ENCODE data around the gene SPECC1L.

The SPECC1L gene

DNA sequence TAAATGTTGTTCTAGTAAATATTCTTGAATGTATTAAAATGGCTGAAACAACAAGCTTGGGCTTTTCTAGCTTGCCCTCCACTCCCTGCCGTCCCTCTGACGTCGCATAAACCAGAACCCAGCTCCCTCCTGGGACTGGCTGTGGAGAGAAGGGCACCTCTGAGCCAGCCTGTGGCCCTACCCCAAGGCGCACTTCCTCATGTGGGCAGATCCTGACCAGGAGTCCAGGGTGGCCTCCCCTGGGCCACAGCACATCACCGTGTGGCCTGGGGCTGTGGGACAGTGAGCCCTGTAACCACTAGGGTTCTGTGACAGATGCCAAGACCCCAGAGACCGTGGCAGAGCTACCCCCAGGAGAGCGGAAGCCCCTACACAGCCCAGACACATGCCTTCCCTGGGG is 146.6 kb downstream of the SPECC1L start:
- DNase-seq, result no peak

GRCh38 chr22:24417901-24418641 is 147.4 kb downstream of the SPECC1L start:
- DNase-seq, result no peak

GRCh38 chr22:24418786-24419474 is 148.3 kb downstream of the SPECC1L start:
- no peak for DNase-seq

GRCh38 chr22:24419475-24419850 is 148.8 kb downstream of the SPECC1L start:
- DNase-seq, result no peak

- no peak for DNase-seq
These were observed 149.7 kb downstream of the SPECC1L start for GRCh38 chr22:24420072-24420976.

DNA sequence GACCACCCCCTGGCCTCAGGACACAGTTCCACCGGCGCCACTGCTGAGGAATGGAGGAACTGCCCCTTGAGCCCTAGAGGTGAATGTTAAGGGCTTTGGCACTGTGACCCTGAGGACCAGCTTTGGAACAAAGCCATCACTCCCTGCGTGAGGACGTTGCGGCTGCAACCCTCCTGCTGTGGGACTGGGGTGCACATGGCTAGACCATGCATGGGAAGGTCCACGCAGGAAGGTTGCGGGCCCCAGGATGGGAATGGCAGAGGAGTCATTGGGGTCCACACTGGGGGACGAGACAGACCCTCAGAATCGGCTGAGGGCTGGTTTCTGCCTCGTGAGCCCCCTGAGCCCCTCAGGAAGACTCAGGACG is 150.3 kb downstream of the SPECC1L start:
- DNase-seq, result no peak

- no peak for DNase-seq
These were observed 150.8 kb downstream of the SPECC1L start for GRCh38 chr22:24421428-24421931.

GRCh38 chr22:24422102-24422665 is 151.6 kb downstream of the SPECC1L start:
- DNase-seq, result no peak

DNA sequence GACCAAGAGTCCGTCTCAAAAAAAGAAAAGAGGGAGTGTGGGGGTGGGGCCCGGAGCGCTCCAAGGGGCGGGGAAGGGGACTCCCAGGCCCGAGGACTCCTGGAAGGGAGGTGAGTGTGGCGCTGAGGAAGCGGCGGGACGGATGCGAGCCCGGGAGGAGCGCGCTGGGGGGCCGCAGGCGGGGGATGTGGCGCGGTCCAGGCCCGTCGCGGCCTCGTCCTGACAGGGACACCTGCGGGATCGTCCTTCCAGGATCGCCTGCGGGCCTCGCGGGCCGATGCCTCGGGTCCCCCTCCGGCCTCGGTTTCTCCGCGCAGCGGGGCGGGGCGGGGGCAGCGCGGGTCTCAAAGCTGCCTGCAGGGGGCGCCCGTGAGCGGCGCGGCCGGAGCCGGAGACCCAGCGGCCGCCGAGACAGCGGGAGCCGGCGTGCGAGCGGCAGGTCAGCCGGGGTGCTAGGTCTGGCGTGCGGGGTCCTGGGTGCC is 152.9 kb downstream of the SPECC1L start:
- DNase-seq, result peak; percentile 49

GRCh38 chr22:24424001-24424900 is 153.6 kb downstream of the SPECC1L start:
- peak; percentile 18 for DNase-seq

DNA sequence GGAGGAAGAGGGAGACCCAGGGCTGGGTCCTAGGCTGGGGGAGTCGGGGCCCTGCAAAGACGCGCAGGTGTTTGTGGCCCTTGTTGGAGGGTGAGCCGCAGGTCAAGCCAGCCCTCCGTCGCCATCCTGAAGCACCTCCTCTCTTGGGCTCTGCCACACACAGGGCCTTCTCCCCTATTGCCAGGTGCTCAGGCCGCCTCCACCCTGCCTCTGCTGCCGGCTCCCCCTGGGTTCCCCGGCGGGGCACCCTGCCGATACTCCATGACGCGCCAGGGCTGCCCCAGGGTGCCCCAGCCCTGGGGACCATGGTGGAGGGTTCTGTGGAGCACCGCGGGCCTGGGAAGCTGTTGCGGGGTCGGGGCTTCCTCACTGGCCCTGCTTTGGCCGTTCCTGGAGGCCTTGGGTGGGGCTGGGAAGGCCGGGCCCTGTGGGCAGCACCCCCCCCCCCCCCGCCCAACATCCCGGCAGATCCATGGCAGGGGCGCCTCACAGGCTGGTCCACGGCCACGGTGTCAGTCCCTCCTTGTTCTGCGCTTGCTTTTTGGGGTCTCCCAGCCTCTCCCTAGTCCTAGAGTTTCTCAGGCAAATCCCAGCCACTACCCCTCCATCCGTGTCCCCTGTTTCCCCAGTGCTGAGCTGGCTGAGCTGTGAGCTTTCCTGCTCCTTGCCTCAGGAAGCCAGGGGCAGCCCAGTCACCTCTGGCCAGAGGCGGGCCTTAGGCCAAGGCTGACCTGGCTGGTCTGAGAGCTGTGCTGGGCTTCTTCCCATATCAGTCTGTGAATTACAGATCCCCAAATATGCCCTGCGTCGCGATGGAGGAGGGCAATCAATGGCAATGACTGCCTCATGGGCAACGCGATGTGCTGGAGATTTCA is 154.5 kb downstream of the SPECC1L start:
- DNase-seq, result no peak

DNA sequence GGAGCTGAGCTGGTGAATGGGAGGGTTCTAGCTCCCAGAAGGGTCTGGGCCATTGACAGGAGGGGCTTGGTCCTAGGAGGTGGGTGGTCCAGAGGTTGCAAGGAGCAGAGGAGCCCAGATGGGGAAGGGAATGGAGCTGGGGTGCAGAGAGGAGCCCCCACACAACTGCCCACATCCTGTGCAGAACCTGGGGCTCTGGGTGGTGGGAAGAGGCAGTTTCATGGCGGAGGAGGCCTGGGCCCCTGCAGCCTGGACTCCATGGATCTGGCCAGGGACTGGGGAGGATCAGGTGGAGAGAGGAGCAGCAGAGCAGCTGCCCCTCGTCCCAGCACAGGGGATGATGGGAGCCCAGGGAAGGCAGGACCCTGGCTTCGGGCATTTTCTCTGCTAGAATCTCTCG is 155.8 kb downstream of the SPECC1L start:
- DNase-seq, result no peak

DNA sequence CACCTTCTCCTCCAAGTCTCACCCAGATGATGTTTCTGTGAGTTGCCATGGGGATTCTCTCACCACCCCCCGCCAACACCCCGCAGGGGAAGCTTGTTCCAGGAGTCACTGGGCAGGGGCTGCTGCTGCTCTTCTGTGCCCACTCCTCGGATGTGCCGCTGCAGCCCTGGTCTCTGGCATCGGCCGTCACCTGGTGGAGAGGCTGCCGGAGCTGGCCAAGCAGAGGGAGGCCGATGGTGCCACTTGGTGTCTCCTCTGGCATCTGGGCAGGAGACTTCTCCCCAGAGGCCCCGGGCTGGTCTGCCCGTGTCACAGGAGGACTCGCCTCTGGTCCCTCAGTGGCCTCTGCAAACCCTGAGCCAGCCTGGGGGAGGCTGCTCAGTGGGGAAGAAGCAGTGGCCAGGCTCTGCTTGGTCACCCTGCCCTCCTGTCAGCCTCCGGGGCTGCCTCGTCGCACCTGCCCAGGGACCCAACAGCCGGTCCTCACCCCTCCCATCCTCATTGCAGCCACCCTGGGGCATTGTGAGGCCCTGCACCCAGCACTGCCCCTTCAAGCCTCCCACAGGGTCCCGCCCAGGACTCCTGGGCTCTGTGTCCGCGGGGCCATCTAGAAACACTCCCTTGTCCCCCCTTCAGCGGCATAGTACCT is 156.3 kb downstream of the SPECC1L start:
- DNase-seq, result no peak

DNA sequence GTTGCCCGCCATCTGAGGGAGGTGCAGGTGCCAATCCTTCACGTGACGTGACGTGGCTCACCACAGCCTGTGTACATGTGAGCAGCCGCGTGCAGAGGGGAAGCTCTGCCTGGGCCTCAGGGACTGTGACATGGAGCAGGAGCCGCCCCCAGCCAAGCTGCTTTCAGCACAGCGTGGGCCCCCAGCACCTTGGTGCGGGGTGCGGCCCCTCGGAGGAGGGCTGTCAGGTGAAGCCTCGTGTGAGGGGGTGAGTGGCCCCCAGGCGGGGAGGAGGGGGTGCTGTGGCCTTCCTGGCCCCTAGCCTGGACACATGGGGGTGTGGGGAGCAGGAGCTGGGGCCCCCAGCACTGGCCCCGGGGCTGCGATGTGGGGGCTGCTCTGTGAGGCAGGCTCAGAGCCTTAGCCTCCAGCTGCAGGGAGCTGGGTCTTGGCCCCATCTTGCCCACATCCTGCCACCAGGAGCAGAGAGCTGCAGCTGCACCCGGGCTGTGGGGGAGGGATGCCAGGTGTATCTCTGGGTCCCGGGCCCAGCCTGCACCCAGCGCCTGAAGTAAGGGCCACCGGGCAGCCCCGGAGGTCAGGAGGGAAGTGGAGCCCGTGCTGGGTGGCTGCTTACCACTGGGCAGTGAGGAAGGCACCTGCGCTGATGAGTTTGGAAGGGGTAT is 157.0 kb downstream of the SPECC1L start, which contains the start of gene ADORA2A:
TSS of gene ADORA2A (plus strand) at position 100 of the 665 bp plus-strand sequence. CDS start 5,806 bp downstream, outside the sequence.
- DNase-seq, result peak; percentile 74

GRCh38 chr22:24428751-24429410 is 158.2 kb downstream of the SPECC1L start:
- no peak for DNase-seq

- peak; percentile 37 for DNase-seq
These were observed 159.1 kb downstream of the SPECC1L start for GRCh38 chr22:24429411-24430365.
